GM19468 (cell line): ENCODE data around the gene UBL5.

Experiments
- ATAC-seq: cut with Tn5 transposase; IDR thresholded peaks from one replicate; pipeline ENCODE4 v1.9.1; 2021; ENCODE audit warnings: mild to moderate bottlenecking, moderate library complexity, moderate number of reproducible peaks; ENCODE audit not compliant: unreplicated experiment; ENCODE audit errors: extremely low read depth

Gene UBL5

DNA sequence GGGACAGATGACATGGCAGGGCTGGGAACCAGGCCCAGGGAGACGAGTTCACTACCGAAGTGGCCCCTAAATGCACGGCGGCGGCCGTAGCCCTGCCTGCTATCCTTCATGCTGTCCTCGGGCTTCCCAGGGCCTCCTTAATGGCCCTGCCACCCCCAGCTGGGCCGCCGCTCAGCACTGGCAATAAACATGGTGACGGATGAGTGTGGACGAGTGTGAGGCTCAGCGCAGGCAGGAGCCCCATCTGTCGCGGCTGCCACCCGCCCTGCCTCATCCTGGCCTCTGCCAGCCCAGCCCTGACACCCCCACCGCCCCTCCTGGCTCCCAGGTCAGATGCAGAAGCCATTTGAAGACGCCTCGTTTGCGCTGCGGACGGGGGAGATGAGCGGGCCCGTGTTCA is 21.0 kb downstream of the UBL5 start:
- ATAC-seq, result no peak

DNA sequence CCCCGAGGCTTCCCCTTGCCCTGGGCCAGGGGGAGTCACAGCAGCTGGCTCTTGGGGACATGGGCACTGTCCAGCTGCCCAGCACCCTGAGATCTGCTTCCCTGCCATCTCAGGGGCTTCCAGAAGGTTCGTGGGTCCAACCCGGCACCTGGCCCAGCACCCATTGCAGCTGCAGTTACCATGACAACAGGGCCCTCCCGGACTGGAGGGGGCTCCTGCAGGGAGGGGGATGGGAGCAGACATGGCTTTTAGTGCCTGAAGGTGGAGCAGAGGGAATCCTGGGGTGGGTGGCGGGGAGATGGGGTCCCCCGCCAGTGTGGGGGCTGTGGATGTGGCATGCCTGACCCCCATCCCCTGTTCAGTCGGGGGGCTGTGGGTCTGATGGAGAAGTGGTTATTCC is 22.1 kb downstream of the UBL5 start:
- ATAC-seq, result no peak

DNA sequence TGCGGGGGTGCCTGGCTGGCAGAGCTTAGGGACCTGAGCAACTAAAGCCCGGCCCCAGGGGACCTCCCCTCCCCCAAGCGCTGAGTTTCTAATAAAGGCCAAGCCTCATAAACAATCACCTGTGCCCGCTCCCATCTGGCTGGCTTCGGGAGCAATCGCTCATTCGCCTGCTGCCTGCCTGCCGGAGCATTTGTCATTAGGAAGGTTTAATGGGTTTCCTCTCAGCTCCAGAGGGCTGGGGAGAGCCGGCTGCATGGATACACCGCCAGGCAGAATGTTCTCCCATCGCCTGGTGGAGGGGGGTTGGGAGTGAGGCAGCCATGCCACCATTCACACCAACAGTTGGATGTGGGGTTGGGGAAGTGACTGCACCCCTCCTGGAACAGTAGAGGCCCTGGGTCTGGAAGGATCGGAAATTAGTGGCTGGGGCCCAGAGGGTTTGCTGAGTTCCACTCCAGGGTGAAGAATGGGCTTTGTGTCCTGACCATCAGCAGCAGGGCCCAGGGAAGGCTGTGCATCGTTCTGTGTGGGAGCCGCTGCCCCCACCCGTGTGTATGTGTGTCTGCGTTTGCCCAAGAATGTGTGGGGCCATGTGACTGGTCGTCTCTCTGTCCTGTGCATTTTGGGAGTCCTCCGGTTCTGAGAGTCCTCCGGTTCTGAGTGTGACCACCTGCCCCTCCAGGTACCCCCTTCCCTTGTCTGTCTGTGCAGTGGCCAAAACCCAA is 22.7 kb downstream of the UBL5 start:
- no peak for ATAC-seq

DNA sequence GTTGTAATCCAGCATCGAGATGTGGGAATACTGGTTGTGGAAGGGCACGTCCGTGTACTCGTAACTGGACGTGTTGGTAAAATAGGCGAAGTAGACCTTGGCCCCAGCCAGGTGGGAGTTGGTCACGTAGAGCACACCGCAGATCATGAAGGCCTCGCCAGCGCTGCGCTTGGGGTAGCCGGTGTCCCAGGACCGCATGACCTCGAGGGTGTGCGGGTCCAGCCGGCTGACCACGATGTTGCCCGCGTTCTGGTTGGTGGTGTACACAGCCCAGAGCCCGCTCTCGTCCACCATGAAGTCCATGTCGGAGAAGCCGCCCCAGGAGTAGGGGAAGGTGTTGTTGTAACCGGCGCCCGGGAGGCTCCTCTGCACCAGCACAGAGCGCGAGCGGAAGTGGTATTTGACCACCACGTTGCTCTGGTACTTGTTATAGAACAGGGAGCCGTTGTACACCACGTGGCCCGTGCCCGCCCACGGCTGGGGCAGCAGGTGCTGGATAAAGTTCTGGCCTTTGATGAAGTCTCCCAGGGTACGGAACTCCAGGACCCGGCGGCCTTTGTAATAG is 26.6 kb downstream of the UBL5 start:
- ATAC-seq, result no peak

DNA sequence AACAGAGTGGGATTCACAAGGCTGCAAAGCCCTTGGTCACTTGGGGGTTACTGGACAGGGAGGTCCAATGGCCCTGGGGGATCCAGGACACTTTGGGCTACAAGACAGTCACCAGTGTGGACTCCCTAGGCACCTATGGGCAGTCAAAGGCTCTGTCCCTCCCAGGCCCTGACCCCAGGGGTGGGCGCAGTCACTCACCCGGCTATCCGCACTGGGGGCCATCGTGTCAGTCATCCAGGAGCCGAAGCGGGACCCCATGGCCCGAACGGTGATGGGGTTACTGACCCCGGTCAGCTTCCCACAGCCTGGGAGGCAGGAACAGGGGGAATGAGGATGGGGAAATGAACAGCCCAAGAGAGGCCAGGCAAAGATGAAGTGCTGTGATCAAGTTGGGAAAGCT is 28.9 kb downstream of the UBL5 start:
- ATAC-seq, result no peak

DNA sequence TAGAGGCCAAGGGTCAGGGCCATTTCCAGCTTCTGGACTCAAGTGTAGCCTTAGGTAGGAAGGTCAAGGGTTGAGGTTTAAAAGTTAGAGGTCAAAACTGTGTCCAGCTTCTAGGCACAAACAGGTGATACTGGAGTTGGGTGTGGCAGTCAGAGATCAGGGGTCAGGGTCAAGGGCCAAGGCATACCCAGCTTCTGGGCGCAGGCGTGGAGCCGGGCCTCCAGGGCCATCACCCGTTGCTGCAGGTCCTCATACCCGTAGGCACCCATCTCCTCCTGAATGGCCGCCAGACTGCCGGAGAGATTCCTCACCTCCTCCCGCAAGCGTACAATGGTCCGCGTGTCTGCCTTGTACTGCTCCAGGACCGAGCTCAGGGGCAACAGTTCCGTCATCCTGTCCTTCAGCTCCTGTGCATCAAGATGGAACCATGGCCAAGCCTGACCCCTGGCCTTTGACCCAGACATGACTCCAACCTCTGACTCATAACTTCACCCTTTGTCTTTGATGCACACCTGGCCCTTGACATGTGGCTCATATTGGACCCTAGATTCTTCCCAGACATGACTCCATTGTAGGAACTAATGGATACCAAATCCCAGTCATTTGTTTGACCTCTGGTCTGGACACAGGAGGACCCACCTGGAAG is 29.5 kb downstream of the UBL5 start:
- ATAC-seq, result no peak

DNA sequence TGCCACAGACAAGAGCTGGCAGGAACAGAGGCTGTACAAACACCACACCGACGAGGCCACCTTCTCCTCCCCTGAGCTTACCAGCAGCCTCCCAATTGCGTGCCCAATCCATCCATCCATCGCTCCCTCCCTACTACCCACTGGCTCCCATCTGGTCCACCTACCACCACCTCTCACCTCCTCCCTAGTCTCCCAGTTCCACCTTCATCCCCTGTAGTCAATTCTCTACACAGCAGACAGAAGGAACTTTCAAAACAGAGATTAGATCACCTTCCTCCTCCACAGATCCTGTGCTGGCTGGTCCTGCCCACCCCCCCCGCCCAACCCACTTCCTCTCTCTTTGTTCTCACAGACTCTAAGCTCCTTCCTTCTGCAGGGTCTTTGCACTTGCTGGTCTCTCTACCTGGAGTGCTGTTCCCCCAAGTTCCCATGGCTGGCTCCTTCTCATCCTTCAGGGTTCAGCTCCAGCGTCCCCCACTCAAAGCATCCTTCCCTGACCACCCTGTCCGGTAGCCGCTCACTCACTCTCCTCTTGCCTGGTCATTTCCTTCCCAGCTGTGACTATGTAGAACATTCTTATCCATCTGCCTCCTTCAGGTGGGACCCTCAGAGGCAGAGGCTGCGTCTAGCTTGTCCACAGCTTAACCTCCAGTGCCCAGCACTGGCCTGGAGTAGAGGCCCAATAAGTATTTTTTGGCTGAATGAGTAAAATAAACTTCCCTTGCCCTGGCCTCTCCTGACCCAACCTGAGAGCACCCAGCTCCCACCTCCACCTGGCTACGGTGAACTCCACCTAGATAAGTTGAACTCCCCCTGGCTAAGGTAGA is 30.4 kb downstream of the UBL5 start:
- no peak for ATAC-seq

DNA sequence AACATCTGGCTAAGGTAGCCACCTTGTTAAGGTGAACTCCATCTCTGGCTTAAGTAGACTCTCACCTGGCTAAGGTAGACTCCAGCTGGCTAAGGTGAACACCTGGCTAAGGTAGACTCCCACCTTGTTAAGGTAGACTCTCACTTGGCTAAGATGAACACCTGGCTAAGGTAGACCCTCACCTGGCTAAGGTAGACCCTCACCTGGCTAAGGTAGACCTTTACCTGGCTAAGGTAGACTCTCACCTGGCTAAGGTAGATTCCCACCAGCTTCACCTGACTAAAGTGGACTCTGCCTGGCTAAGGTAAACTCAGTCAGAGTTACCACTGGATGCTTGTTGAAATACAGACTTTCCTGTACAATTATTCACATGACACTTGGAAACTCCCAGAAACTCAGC is 31.0 kb downstream of the UBL5 start:
- no peak for ATAC-seq

DNA sequence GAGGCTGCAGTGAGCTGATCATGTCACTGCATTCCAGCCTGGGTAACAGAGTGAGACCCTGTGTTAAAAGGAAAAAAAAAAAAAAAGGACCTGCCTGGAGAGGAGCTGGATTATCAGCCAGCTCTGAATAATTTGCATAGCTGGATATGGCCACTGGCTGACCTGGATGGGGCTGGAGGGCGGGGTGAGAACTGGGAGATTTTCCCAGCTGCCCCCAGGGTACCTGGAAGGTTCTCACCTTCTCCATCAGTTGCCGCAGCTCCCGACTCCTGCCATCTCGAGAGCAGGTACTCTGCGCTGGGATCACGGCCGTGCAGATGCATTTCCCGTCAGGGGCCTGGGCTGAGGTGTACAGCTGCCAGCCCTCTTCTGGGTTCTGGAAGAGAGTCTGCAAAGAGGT is 32.7 kb downstream of the UBL5 start:
- ATAC-seq, result no peak

DNA sequence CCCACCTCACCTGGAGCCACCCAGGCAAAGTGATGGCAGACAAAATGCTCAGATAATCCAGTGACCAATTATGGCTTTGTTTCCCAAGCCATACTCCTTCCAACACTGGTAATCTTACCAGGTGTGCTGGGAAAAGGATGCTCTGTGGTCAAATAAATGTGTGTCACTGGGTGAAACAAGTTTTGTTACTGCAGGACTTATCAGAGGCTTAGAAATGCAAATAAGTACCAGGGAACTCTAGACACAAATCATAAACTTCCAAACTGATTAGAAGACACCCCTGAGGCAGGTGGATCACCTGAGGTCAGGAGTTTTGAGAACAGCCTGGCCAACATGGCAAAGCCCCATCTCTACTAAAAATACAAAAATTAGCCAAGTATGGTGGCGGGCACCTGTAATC is 33.8 kb downstream of the UBL5 start:
- no peak for ATAC-seq

DNA sequence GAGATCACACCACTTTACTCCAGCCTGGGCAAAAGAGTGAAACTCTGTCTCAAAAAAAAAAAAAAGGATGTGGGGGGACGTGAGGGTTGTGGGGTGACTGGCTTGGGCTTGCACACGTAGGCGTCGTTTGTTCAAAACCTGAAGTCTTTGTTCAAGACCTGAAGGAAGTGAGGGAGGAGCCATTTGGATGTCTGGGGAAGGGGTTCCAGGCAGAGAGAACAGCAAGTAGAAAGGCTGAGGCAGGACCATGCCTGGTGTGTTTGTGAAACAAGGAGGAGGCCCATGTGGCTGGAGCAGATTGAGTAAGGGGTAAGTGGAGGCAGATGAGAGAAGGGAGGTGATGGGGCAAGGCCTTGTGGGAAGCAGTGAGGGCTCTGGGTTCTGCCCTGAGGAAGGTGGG is 35.2 kb downstream of the UBL5 start:
- no peak for ATAC-seq

DNA sequence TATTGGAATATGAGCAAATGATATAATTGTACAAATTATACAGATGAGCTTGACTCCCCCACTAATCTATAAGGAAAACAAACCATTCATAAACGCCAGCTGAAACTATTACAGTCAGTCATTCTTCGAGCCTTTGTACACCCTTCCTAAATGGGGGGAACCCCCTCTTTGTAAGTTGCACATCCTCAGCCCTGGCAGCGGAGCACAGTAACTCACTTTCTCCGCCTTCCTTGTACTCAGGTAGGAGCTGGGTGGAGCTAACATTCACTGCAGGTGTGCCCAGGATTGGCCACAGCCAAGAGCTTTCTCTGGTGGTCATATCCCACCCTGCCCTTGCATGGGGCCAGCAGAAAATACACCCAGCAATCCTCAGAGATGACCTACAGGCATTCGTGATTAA is 36.0 kb downstream of the UBL5 start:
- ATAC-seq, result no peak

DNA sequence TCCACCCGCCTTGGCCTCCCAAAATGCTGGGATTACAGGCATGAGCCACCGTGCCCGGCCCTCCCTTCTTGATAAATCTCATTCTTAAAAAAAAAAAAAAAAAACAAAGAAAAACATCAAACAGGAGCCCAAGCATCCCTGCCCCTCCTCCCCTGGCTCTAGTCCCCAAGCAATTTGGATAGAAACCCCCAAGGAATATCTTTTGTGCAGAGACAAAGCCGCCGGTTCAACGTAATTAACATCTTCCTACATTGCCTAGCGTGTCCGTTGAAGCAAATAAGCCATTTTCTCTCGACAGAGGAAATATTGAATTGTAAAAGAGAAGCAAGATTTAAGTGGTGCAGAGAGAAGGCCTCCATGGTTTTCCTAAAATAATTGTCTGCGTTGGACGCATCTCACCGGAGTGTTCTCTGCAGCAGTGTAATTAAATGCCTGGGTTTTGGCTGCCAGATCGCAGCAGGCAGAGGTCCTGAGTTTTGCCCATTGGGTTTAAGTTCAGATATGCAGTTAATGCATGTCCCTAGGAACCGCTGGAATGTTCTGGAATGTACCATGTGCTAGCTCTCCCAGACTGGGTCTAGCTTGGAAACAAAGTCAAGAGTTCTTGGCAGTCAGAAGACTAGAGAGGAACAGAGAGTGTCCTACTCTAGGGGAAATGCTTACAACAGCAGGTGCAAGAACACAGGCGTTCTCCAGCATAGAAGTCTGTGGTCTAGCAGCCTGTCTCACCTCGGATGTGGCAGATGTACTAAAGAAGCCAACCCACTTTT is 38.2 kb downstream of the UBL5 start:
- no peak for ATAC-seq

DNA sequence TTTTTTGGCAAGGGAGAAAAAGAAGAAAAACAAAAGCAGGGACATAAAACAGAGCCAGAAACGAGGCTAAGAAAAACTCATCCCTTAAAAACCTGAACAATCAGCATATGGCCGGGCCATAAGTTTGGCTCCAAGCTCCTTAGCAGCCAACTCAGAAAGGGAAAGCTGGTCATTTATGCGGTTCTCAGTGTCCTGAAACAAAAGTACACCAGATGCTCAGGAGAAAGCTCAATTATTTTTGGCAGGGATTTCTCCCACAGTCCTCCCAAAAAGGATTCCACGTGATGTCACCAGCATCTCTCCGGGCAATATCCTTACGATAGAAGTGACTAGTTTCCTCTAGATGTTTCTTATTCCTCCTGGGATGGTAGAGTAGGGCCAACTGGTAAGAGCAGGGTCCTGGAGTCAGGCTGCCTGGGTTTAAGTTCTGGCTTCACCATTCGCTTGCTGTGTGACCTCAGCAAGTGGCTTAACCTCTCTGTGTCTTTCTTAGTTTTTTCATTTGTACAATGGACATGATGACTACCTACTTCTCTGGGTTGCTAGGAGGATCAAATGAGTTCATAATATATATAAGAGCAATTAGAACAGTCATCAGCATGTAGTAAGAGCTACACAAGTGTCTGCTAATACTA is 41.4 kb downstream of the UBL5 start:
- ATAC-seq, result no peak

DNA sequence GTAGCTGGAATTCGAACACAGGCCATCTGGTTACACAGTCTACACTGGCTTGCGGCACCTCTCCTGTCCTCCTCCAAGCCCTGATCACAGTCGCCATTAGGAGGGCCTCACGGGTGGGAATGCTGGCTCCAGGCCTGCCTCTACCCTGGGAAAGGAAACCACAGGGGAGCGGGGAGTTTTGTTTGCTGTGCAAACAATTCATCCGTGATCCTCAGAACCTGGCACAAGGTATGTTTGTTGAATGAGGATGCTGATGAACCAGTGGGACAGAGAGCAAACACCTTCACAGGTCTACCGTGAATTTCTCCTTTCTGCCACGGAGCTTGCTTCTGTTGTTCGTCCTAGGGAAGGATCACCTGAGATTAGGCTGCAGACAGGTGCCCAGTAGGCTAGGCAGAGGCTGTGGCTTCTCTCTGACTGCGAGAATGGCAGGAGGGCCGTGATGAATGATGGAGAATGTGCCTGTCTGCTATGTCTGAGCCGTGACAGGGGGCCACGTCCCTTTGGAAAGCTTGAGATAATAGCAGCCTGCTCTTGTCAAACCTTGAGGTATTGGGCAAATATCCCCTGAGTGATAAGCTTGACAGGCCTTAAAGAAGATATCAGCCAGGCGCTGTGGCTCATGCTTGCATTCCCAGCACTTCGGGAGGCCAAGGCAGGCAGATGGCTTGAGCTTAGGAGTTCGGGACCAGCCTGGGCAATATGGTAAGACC is 44.1 kb downstream of the UBL5 start:
- ATAC-seq, result no peak

DNA sequence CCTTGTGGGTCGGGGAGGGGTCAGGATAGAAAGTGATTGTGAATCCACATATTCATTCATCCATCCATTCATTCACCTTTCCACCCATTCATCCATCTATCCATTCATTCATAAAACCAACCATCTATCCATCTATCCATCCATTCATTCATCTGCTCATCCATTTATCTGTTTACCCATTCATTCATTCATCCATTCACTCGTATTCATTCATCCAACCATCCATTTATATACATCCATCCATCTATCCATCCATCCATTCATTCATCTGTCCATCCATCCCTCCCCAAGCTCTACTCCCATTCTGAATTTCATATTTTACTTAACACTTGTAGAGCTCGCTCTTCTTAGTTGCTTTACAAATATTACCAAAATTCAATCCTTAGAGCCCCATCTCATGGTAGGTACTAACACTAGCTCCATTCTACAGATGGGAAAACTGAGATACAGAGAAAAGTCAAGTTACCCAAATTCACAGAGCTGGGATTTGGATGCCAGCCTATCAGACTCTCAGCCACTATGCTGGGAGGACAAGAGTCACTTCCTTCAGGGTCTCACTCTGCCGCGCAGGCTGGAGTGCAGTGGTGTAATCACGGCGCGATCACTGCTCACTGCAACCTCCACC is 45.0 kb downstream of the UBL5 start:
- ATAC-seq, result no peak

DNA sequence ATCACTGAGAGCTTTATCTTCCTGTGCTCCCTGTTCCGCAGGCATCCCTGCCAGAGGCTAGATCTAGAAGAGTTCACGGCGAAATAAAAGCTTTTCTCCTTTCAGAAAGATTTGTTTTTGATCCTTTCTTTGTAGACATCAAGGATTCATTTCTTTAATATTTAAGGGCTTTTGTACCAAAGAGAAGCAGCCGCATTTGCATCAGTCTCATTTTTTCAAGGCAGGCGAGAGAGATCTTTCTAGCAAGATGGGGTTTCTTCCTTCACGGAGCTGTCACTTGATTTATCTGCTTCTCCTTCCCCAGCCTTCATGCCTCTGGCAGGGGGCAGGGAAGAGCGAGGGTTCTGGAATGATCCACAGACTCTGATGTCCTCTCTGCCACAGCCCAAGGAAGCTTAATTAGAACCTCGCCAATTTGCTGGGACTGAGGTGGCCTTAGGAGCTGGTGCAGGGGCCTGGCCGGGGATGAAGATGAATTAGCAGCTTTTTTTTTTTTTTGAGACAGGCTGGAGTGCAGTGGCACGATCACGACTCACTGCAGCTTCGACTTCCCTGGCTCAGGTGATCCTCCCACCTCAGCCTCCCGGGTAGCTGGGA is 47.4 kb downstream of the UBL5 start:
- ATAC-seq, result no peak

DNA sequence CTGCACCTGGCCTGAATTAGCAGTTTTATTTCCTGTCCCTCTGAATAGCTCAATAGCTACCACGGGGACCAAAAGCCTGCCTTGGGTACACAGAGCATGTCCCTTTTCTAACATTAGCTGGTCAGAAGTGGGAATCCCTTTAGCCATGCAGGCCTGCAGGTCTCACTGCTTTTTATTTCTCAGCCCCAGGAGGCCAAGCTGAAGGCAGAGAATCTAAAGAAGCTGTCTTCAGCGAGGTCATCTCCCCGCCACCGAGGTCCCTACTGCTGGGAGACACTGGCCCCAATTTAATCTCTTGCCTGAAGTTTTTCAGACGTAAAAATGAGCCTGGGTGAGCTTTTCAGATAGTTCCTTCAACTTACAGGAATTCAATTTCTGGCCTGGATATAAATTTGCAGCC is 48.1 kb downstream of the UBL5 start:
- ATAC-seq, result no peak
